G401.6 (cell line): Measurements from ENCODE around the gene ZNF628.

Source experiments
- FAIRE-seq: peaks from 2 replicates; lab custom pipeline; 2012; peaks lifted over from hg19 to GRCh38; lab: Jason Lieb, UNC

Gene ZNF628

GRCh38 chr19:55465460-55466240 is 10.8 kb upstream of the ZNF628 start:
- FAIRE-seq = no peak

GRCh38 chr19:55466241-55466614 is 10.2 kb upstream of the ZNF628 start:
- FAIRE-seq = no peak

- no peak for FAIRE-seq
Measured at GRCh38 chr19:55467236-55468053, 9.0 kb upstream of the ZNF628 start.

GRCh38 chr19:55468054-55468393 is 8.4 kb upstream of the ZNF628 start:
- FAIRE-seq = no peak

GRCh38 chr19:55471266-55471665 is 5.2 kb upstream of the ZNF628 start:
- no peak for FAIRE-seq

GRCh38 chr19:55472463-55472862 is 4.0 kb upstream of the ZNF628 start:
- FAIRE-seq = no peak

GRCh38 chr19:55473225-55474012 is 3.0 kb upstream of the ZNF628 start:
- no peak for FAIRE-seq

GRCh38 chr19:55474269-55475265 is 1.9 kb upstream of the ZNF628 start:
- no peak for FAIRE-seq

- FAIRE-seq = no peak
Measured at GRCh38 chr19:55477905-55478304, 1.5 kb downstream of the ZNF628 start.

GRCh38 chr19:55478364-55478763 is 1.9 kb downstream of the ZNF628 start:
- no peak for FAIRE-seq

GRCh38 chr19:55479045-55479444 is 2.6 kb downstream of the ZNF628 start:
- no peak for FAIRE-seq

- no peak for FAIRE-seq
Measured at GRCh38 chr19:55479451-55480230, 3.2 kb downstream of the ZNF628 start.

GRCh38 chr19:55481148-55481793 is 4.9 kb downstream of the ZNF628 start:
- no peak for FAIRE-seq

GRCh38 chr19:55481794-55482155 is 5.4 kb downstream of the ZNF628 start:
- no peak for FAIRE-seq

GRCh38 chr19:55482156-55482961 is 5.9 kb downstream of the ZNF628 start:
- no peak for FAIRE-seq

GRCh38 chr19:55482967-55483705 is 6.7 kb downstream of the ZNF628 start:
- FAIRE-seq = no peak

- no peak for FAIRE-seq
Measured at GRCh38 chr19:55483706-55484592, 7.5 kb downstream of the ZNF628 start.
